Osteocyte (in vitro differentiated cells): ENCODE data around the gene HIF1AN. TPM values are rescaled to one million over a fixed set of nuclear protein-coding genes. Genes with fewer than 3 reads are reported as not detected.
"Not testable (repeated sequence)": the region's sequence is repeated elsewhere in the genome, so short reads cannot be mapped to it uniquely, and the experiment has no call there.

Experiments used
- DNase-seq: peaks from one replicate; pipeline ENCODE4 v3.0.0; 2021; ENCODE audit warnings: mixed read lengths; ENCODE audit not compliant: unreplicated experiment; ENCODE audit errors: extremely low spot score
- H3K27ac Mint-ChIP-seq: one replicate; pipeline ENCODE4 v1.8.0; 2021; ENCODE audit warnings: mild to moderate bottlenecking, mixed read lengths; ENCODE audit not compliant: unreplicated experiment
- H3K27me3 Mint-ChIP-seq: one replicate; pipeline ENCODE4 v1.8.0; 2021; ENCODE audit warnings: mixed read lengths; ENCODE audit not compliant: unreplicated experiment
- H3K36me3 Mint-ChIP-seq: one replicate; pipeline ENCODE4 v1.8.0; 2021; ENCODE audit warnings: mixed read lengths; ENCODE audit not compliant: unreplicated experiment
- H3K4me1 Mint-ChIP-seq: one replicate; pipeline ENCODE4 v1.8.0; 2021; ENCODE audit warnings: mixed read lengths; ENCODE audit not compliant: unreplicated experiment
- H3K4me3 Mint-ChIP-seq: one replicate; pipeline ENCODE4 v1.8.0; 2021; ENCODE audit warnings: mild to moderate bottlenecking, moderate library complexity, mixed read lengths; ENCODE audit not compliant: unreplicated experiment
- H3K9me3 Mint-ChIP-seq: one replicate; pipeline ENCODE4 v1.8.0; 2021; ENCODE audit warnings: mixed read lengths; ENCODE audit not compliant: unreplicated experiment
- CTCF ChIP-seq: fragments of 200-600 bp; sonication (generic); IDR thresholded peaks from 2 replicates; pipeline ENCODE4 v1.5.0; 2021; ENCODE audit warnings: antibody characterized with exemption, mild to moderate bottlenecking, moderate library complexity
- total RNA-seq: library from RNA; stranded (reverse); gene quantifications from 2 replicates; pipeline ENCODE4 v1.2.1, GENCODE V29; 2021

Gene HIF1AN
- total RNA-seq, 1 donor from 2014 or later, result 50.6 TPM

DNA sequence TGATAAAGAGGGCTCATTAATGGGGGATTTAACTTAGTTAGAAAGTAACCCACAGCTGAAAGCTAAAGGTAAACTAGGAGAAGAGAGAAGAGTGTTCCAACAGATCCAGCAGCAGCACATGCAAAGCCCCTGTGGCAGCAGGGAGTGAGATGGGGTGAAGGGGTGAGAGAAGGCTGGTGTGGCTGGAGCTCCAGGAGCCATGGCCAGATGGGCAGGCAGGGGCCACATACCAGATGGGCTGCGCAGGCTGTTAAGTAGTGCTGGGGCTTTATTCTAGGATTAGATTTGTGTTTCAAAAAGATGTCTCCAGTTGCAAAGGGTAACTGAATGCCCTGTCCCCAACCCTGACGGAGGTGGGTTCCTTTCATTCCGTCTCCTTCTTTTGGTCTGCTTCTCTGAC lies 33.2 kb downstream of the HIF1AN start:
- peak; percentile 68 for DNase-seq
- no peak overlapping the region for H3K27ac Mint-ChIP-seq
- no peak overlapping the region for H3K4me3 Mint-ChIP-seq
- no peak for TF ChIP-seq CTCF
- no peaks in the 10 kb centered on the region for H3K9me3 Mint-ChIP-seq
- H3K4me1 Mint-ChIP-seq, result no peaks in the 10 kb centered on the region
- H3K36me3 Mint-ChIP-seq, result no peaks in the 10 kb centered on the region
- peaks cover 47% of the 10 kb centered on the region for H3K27me3 Mint-ChIP-seq

DNA sequence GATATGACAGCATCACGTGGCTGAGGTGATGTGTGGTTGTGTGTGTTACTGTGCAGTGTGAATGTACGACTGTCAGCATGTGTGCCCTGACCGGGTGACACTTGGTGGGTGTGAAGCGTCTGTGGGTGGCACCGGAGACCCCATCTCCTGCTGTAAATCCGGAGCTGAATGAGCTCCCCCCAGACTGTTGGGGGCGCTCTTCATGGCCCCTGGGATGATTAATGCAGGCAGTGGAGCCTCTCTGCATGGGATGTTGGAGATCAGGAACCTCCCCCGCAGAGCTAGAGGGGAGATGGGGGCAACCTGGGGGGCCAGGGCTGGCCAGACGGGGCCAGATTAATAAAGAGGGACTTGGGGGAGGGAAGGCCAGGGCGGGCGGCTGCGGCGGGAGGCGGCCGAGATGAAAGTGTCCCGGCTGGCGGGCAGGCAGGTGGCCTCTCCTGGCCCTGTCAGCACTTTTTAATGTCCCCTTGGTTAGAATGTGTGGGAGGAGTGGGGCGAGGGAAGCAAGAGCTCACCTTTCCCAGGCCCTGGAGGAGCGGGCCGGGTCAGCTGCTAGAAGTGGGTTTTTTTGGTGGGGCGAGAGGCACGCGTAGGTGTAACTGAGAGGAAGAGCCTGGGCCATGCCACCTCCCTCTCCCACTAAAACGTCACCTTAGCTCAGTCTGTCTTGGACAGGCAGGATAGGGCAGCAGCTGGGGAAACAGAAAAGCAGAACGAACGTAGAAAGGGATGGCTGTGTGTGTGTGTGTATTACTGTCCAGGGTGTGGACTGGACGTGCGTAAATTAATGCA lies 34.1 kb downstream of the HIF1AN start:
- no peaks in the 10 kb centered on the region for H3K36me3 Mint-ChIP-seq

GRCh38 chr10:100570506-100570905 lies 34.8 kb downstream of the HIF1AN start:
- peaks cover 38% of the 10 kb centered on the region for H3K27me3 Mint-ChIP-seq
- H3K4me1 Mint-ChIP-seq, result no peaks in the 10 kb centered on the region
- no peaks in the 10 kb centered on the region for H3K36me3 Mint-ChIP-seq
- no peak overlapping the region for H3K4me3 Mint-ChIP-seq
- H3K9me3 Mint-ChIP-seq, result no peaks in the 10 kb centered on the region
- TF ChIP-seq CTCF, result no peak
- H3K27ac Mint-ChIP-seq, result no peak overlapping the region
- peak; percentile 34 for DNase-seq

More for the DNA sequence above, 34.1 kb downstream of the HIF1AN start:
- Mint-ChIP-seq H3K27ac (no peak overlapping the region), H3K9me3 (no peaks in the 10 kb centered on the region), H3K27me3 (peaks cover 41% of the 10 kb centered on the region), H3K4me3 (no peak overlapping the region), H3K4me1 (no peaks in the 10 kb centered on the region)
- TF ChIP-seq CTCF, result no peak
- peak; percentile 74 for DNase-seq

GRCh38 chr10:100571084-100571856 lies 35.5 kb downstream of the HIF1AN start:
- H3K36me3 Mint-ChIP-seq, result no peaks in the 10 kb centered on the region
- no peak overlapping the region for H3K27ac Mint-ChIP-seq
- no peak for TF ChIP-seq CTCF
- no peaks in the 10 kb centered on the region for H3K9me3 Mint-ChIP-seq
- peaks cover 38% of the 10 kb centered on the region for H3K27me3 Mint-ChIP-seq
- no peaks in the 10 kb centered on the region for H3K4me1 Mint-ChIP-seq
- H3K4me3 Mint-ChIP-seq, result no peak overlapping the region
- DNase-seq, result peak; percentile 65

- peaks cover 54% of the 10 kb centered on the region for H3K27me3 Mint-ChIP-seq
- not testable (repeated sequence) for H3K4me1 Mint-ChIP-seq, H3K9me3 Mint-ChIP-seq, H3K27ac Mint-ChIP-seq, H3K4me3 Mint-ChIP-seq, H3K36me3 Mint-ChIP-seq
- DNase-seq, result peak; percentile 70
These were observed 39.4 kb downstream of the HIF1AN start for GRCh38 chr10:100575146-100575545.
